GM23248 (cell line): Measurements from ENCODE around the gene DGKQ. TPM values are rescaled to one million over a fixed set of nuclear protein-coding genes. Genes with fewer than 3 reads are reported as not detected.

Source experiments
- DNase-seq: peaks from one replicate; pipeline ENCODE4 v3.0.0-alpha.2; 2015
- H2AFZ ChIP-seq: fragments of 200-600 bp; sonication (generic); 2 replicates; pipeline ENCODE4 v1.6.1; 2016; ENCODE audit warnings: antibody characterized with exemption
- H3F3A ChIP-seq: fragments of 200-600 bp; sonication (generic); 2 replicates; pipeline ENCODE4 v1.6.1; 2016; ENCODE audit warnings: mild to moderate bottlenecking, antibody characterized with exemption, mixed run types; ENCODE audit not compliant: insufficient read depth
- H3K27ac ChIP-seq: fragments of 200-600 bp; sonication (generic); 2 replicates; pipeline ENCODE4 v1.5.1; 2016; ENCODE audit warnings: mild to moderate bottlenecking
- H3K27me3 ChIP-seq: fragments of 200-600 bp; sonication (generic); replicated peaks from 2 replicates; pipeline ENCODE4 v1.6.1; 2016; ENCODE audit warnings: mild to moderate bottlenecking; ENCODE audit not compliant: insufficient read depth
- H3K36me3 ChIP-seq: fragments of 200-600 bp; sonication (generic); 2 replicates; pipeline ENCODE4 v1.6.1; 2016; ENCODE audit warnings: low read depth, mild to moderate bottlenecking
- H3K4me1 ChIP-seq: fragments of 200-600 bp; sonication (generic); 2 replicates; pipeline ENCODE4 v1.6.1; 2016; ENCODE audit warnings: mild to moderate bottlenecking; ENCODE audit not compliant: insufficient read depth
- H3K4me2 ChIP-seq: fragments of 200-600 bp; sonication (generic); one replicate; pipeline ENCODE4 v1.6.1; 2016; ENCODE audit warnings: mild to moderate bottlenecking; ENCODE audit not compliant: unreplicated experiment
- H3K4me3 ChIP-seq: fragments of 200-600 bp; sonication (generic); 2 replicates; pipeline ENCODE4 v1.5.1; 2016; ENCODE audit warnings: mild to moderate bottlenecking
- H3K79me2 ChIP-seq: fragments of 200-600 bp; sonication (generic); 2 replicates; pipeline ENCODE4 v1.6.1; 2016; ENCODE audit warnings: mild to moderate bottlenecking; ENCODE audit not compliant: insufficient read depth
- H3K9ac ChIP-seq: fragments of 200-600 bp; sonication (generic); 2 replicates; pipeline ENCODE4 v1.6.1; 2016; ENCODE audit warnings: mild to moderate bottlenecking
- H3K9me2 ChIP-seq: fragments of 200-600 bp; sonication (generic); 2 replicates; pipeline ENCODE4 v1.6.1; 2016; ENCODE audit warnings: mixed run types, mild to moderate bottlenecking, moderate library complexity; ENCODE audit not compliant: insufficient read depth
- H3K9me3 ChIP-seq: fragments of 200-600 bp; sonication (generic); one replicate; pipeline ENCODE4 v1.6.1; 2017; ENCODE audit warnings: low read depth
- H4K20me1 ChIP-seq: fragments of 200-600 bp; sonication (generic); 2 replicates; pipeline ENCODE4 v1.6.0; 2016; ENCODE audit not compliant: insufficient read depth
- EZH2 ChIP-seq: fragments of 200-600 bp; sonication (generic); IDR thresholded peaks from 2 replicates; pipeline ENCODE4 v1.6.1; 2018; ENCODE audit warnings: antibody characterized with exemption, mild to moderate bottlenecking; ENCODE audit not compliant: insufficient read depth, poor library complexity, severe bottlenecking
- EZH2phosphoT487 ChIP-seq: fragments of 200-600 bp; sonication (generic); IDR thresholded peaks from 2 replicates; pipeline ENCODE4 v1.6.1; 2018; ENCODE audit warnings: antibody characterized with exemption, moderate library complexity, mild to moderate bottlenecking, low read depth; ENCODE audit not compliant: insufficient read depth
- WGBS, 2 experiments: methylation state at CpG; one replicate each; pipeline ENCODE4 v1.1.6; 2015 to 2017; ENCODE audit warnings: low lambda C conversion rate in 2 of 2, low coverage in 1 of 2; ENCODE audit errors: missing lambda C conversion rate in 2 of 2; 5-methylcytosine and 5-hydroxymethylcytosine counted together
- in situ Hi-C: fragments of 300-500 bp; cut with MboI; formaldehyde crosslinking; loops from 2 replicates; pipeline ENCODE4 v1.15.0; 2020
- polyA plus RNA-seq: library from polyadenylated mRNA; unstranded; fragments of >200 nt; fragmentation: Nextera tagmentation; extraction: Ambion mirVana; gene quantifications from 2 replicates; pipeline ENCODE4 v1.2.1, GENCODE V29; 2016
- total RNA-seq: library from RNA; depleted of rRNA; stranded (reverse); fragments of >200 nt; shearing (Covaris generic); gene quantifications from 2 replicates; pipeline ENCODE4 v1.2.3, GENCODE V29; 2014

The DGKQ gene
- total and polyA plus RNA-seq, 2 experiments from 2014 or later, result 1.9 to 18.2 TPM

DNA sequence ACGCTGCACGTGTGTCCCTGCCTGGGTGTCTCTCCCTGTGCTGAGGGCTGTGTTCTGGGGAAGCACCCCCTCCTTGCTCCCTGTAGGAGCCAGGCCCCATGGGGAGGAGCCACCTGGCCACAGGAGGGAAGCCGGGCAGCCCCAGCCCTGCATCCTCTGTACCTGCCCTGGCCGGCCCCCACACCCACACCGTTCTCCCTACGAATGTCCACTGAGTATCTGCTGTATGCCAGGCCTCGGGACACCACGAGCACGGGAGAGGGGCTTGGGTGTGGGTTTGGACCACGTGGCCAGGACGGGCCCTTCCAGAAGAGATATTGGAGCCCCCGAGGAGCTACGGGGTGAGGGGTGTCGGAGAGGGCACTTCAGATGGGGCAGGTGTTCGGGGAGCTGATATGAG is 44.3 kb upstream of the DGKQ start:
- no peaks in the 10 kb centered on the region for H3K36me3 ChIP-seq
- H3K4me2 ChIP-seq, result no peak overlapping the region
- H3K9me2 ChIP-seq, result no peaks in the 10 kb centered on the region
- no peaks in the 10 kb centered on the region for H3F3A ChIP-seq
- no peak overlapping the region for H3K4me3 ChIP-seq
- in situ Hi-C loops, result no loop called here
- TF ChIP-seq EZH2 (no peak), EZH2phosphoT487 (no peak)
- H3K9ac ChIP-seq, result no peak overlapping the region
- no peak overlapping the region for H3K27ac ChIP-seq
- H3K79me2 ChIP-seq, result no peaks in the 10 kb centered on the region
- H3K4me1 ChIP-seq, result no peaks in the 10 kb centered on the region
- no peaks in the 10 kb centered on the region for H4K20me1 ChIP-seq
- no peak for DNase-seq
- no peaks in the 10 kb centered on the region for H3K27me3 ChIP-seq
- H3K9me3 ChIP-seq, result no peaks in the 10 kb centered on the region
- WGBS, 2 experiments, result 89 to 92% methylated on average over 12 to 15 of the region's 15 CpGs
- no peak overlapping the region for H2AFZ ChIP-seq

DNA sequence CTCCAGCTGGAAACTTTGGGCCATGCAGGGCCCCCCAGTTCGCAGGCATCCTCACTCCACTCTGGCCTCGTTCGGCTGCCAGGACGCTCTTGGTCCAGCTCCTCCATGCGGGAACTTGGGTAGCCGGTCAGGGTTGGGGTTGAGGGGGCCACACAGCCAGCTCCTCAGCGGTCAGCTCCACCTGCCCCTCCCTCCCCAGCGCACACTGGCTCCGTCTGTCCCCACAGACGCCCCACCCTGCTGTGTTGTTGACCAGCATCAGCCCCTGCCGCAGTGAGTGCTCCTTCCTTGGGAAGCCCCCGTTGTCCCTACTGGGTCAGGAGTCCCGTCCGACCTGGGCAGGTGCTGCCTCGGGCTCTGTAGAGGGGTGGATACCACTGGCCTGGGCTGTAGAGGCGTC is 43.8 kb upstream of the DGKQ start:
- H3K9me3 ChIP-seq, result no peaks in the 10 kb centered on the region
- TF ChIP-seq EZH2phosphoT487, result no peak
- no peak for TF ChIP-seq EZH2
- H3K9ac ChIP-seq, result no peak overlapping the region
- H3K4me3 ChIP-seq, result no peak overlapping the region
- H3K4me2 ChIP-seq, result no peak overlapping the region
- no peaks in the 10 kb centered on the region for H3K4me1 ChIP-seq
- WGBS, 2 experiments, result 79 to 85% methylated on average over 15 to 16 of the region's 16 CpGs
- H3K9me2 ChIP-seq, result no peaks in the 10 kb centered on the region
- H3F3A ChIP-seq, result no peaks in the 10 kb centered on the region
- no peaks in the 10 kb centered on the region for H4K20me1 ChIP-seq
- in situ Hi-C loops, result no loop called here
- H3K27me3 ChIP-seq, result no peaks in the 10 kb centered on the region
- no peak overlapping the region for H2AFZ ChIP-seq
- no peaks in the 10 kb centered on the region for H3K79me2 ChIP-seq
- no peak for DNase-seq
- no peaks in the 10 kb centered on the region for H3K36me3 ChIP-seq
- H3K27ac ChIP-seq, result no peak overlapping the region

DNA sequence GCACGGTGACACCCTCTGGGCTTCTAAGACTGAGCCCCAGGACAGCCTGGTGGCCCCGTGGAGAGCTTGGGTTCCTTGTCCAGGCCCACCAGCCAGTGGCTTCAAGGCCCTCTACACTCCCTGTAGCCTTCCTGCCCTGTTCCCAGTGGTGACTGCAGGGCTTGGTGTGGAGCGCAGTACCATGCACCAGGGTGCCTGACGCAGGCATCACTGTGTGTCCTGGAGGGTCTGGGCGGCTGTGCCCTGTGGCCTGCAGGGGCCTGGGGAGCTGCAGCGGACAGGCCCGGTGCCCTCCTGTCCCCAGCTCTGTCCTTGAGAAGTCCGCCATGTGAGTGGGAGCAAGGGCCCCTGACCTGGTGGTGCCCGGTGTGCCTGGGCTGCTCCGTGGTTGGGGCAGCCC is 42.4 kb upstream of the DGKQ start:
- no peaks in the 10 kb centered on the region for H3K9me2 ChIP-seq
- no peak overlapping the region for H3K27ac ChIP-seq
- H3F3A ChIP-seq, result no peaks in the 10 kb centered on the region
- H3K36me3 ChIP-seq, result no peaks in the 10 kb centered on the region
- no peak overlapping the region for H3K4me3 ChIP-seq
- in situ Hi-C loops, result no loop called here
- H3K9ac ChIP-seq, result no peak overlapping the region
- no peaks in the 10 kb centered on the region for H3K27me3 ChIP-seq
- H3K9me3 ChIP-seq, result no peaks in the 10 kb centered on the region
- no peak for TF ChIP-seq EZH2
- no peak for TF ChIP-seq EZH2phosphoT487
- no peak overlapping the region for H2AFZ ChIP-seq
- H3K4me2 ChIP-seq, result no peak overlapping the region
- WGBS, 2 experiments, result 90 to 92% methylated on average over 10 of the region's 10 CpGs
- H3K79me2 ChIP-seq, result no peaks in the 10 kb centered on the region
- no peaks in the 10 kb centered on the region for H4K20me1 ChIP-seq
- DNase-seq, result no peak
- 0 out of 2 replicates have a peak, but pooled peaks cover 3% of the 10 kb centered on the region for H3K4me1 ChIP-seq

DNA sequence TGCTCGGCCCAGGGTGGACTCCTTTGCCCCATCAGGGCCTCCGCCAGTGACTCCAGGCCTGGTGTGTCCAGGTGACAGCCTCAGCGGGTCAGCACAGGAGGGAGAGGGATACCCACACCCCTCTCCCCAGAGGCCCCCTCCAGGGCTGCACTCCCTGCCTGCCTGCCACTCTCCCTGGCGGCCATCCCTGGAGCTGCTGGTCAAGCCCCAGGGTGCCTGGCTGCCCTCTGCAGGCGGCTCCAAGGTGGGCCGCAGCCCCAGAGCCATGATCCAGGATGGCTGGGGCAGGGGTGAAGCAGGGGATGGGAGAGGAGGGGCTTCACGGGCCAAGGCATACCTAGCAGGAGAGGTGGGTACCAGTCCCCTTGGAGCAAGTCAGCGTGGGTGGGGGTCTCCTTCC is 41.8 kb upstream of the DGKQ start:
- WGBS, 2 experiments, result 98 to 99% methylated on average over 8 of the region's 8 CpGs
- no peaks in the 10 kb centered on the region for H3K27me3 ChIP-seq
- TF ChIP-seq EZH2 (no peak), EZH2phosphoT487 (no peak)

More for the DNA sequence above, 41.8 kb upstream of the DGKQ start:
- 0 out of 2 replicates have a peak, but pooled peaks cover 3% of the 10 kb centered on the region for H3K4me1 ChIP-seq
- H4K20me1 ChIP-seq, result no peaks in the 10 kb centered on the region
- no peaks in the 10 kb centered on the region for H3K79me2 ChIP-seq
- no peak for DNase-seq
- H3K9ac ChIP-seq, result no peak overlapping the region
- H2AFZ ChIP-seq, result no peak overlapping the region
- no peak overlapping the region for H3K27ac ChIP-seq
- no peaks in the 10 kb centered on the region for H3K36me3 ChIP-seq
- in situ Hi-C loops, result no loop called here
- H3F3A ChIP-seq, result no peaks in the 10 kb centered on the region
- no peak overlapping the region for H3K4me3 ChIP-seq
- no peak overlapping the region for H3K4me2 ChIP-seq
- no peaks in the 10 kb centered on the region for H3K9me3 ChIP-seq
- H3K9me2 ChIP-seq, result no peaks in the 10 kb centered on the region
